Loucy (cell line): ENCODE data around the gene EPHB6.

Experiments
- H2AFZ ChIP-seq: fragments of 200-600 bp; sonication (generic); 2 replicates; pipeline ENCODE4 v1.6.0; 2016; ENCODE audit warnings: antibody characterized with exemption, mild to moderate bottlenecking, low read length, moderate library complexity
- H3F3A ChIP-seq: fragments of 200-600 bp; 2 replicates; pipeline ENCODE4 v1.6.0; 2016; ENCODE audit warnings: antibody characterized with exemption, low read depth, mild to moderate bottlenecking
- H3K27me3 ChIP-seq: fragments of 200-600 bp; sonication (generic); 2 replicates; pipeline ENCODE4 v1.6.1; 2014; ENCODE audit warnings: low read length, mild to moderate bottlenecking; ENCODE audit not compliant: insufficient read depth, poor library complexity, severe bottlenecking
- H3K36me3 ChIP-seq: fragments of 200-600 bp; sonication (generic); 2 replicates; pipeline ENCODE4 v1.6.1; 2016; ENCODE audit warnings: low read length; ENCODE audit not compliant: insufficient read depth
- H3K4me1 ChIP-seq: fragments of 200-600 bp; sonication (generic); 2 replicates; pipeline ENCODE4 v1.5.1; 2014; ENCODE audit warnings: low read length, mild to moderate bottlenecking; ENCODE audit not compliant: insufficient read depth, poor library complexity, severe bottlenecking
- H3K4me2 ChIP-seq: fragments of 200-600 bp; sonication (generic); 2 replicates; pipeline ENCODE4 v1.6.0; 2014; ENCODE audit warnings: antibody characterized with exemption, low read length, low read depth, mild to moderate bottlenecking; ENCODE audit not compliant: poor library complexity, severe bottlenecking
- H3K4me3 ChIP-seq: fragments of 200-600 bp; sonication (generic); 2 replicates; pipeline ENCODE4 v1.5.1; 2014; ENCODE audit warnings: low read length, mild to moderate bottlenecking, mixed read lengths; ENCODE audit not compliant: poor library complexity, severe bottlenecking
- H3K79me2 ChIP-seq: fragments of 200-600 bp; sonication (generic); 2 replicates; pipeline ENCODE4 v1.6.1; 2014; ENCODE audit warnings: low read length; ENCODE audit not compliant: insufficient read depth
- H3K9ac ChIP-seq: fragments of 200-600 bp; sonication (generic); 2 replicates; pipeline ENCODE4 v1.6.0; 2014; ENCODE audit warnings: mild to moderate bottlenecking, low read depth, low read length, moderate library complexity; ENCODE audit not compliant: poor library complexity, severe bottlenecking
- H3K9me2 ChIP-seq: fragments of 200-600 bp; sonication (generic); replicated peaks from 2 replicates; pipeline ENCODE4 v1.6.1; 2016; ENCODE audit warnings: low read depth, low read length, mixed read lengths
- H3K9me3 ChIP-seq: fragments of 200-600 bp; sonication (generic); 2 replicates; pipeline ENCODE4 v1.6.1; 2014; ENCODE audit warnings: mild to moderate bottlenecking, antibody characterized with exemption, low read length, low read depth; ENCODE audit not compliant: insufficient read depth
- H4K20me1 ChIP-seq: fragments of 200-600 bp; sonication (generic); 2 replicates; pipeline ENCODE4 v1.6.0; 2014; ENCODE audit warnings: antibody characterized with exemption, low read length, mild to moderate bottlenecking; ENCODE audit not compliant: insufficient read depth, poor library complexity, severe bottlenecking
- EZH2phosphoT487 ChIP-seq: fragments of 200-600 bp; IDR thresholded peaks from 2 replicates; pipeline ENCODE4 v1.6.1; 2018; ENCODE audit warnings: antibody characterized with exemption, mild to moderate bottlenecking, moderate library complexity, borderline replicate concordance
- TF ChIP-seq, protein P1 (sequence below): fragments of 200-600 bp; sonication (generic); conservative IDR thresholded peaks from 2 replicates; pipeline ENCODE4 v1.5.1; 2014; ENCODE audit warnings: mild to moderate bottlenecking, antibody characterized with exemption, low read length

The EPHB6 gene

DNA sequence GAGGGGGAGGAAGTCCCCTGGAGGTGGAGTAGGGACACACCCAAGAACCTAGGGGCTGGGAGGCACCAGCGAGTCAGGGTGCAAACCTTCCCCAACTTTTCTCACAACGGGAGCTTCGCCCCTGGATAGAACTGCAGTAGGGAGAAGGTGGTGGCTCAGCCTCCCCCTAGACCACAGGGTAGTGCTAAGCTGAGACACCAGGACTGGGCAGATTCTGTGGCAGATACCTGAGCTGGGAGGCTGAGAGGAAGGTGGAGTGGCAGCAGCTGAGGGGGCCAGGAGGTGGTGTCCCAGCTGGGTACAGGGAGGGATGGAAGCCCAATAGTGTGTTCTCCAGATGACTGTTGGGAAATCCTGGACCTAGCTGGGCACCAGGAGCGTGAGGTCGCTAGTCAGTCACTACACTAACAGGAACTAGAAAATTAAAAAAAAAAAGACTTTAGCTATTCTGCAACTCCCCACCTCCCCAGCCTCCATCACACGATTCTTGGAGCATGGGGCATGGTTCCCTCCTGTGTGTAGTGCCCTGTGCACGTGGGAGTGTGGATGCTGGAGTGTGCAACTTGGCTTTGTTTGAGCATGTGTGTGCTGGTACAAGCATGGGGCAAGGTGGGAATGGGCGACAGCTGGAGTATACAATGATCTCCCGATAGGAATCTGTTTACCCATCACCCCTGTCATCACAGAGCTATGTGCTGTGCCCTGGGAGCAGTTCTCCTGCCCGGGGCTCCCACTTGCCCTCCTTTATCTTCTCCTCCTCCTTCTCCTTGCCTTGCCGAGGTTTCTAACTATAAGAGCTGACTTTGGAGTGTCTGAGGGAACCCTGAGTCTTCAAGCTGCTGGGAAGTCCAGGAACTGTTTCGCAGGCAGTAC, 39.5 kb downstream of the EPHB6 start:
- H4K20me1 ChIP-seq = no peaks in the 10 kb centered on the region
- H3K9me3 ChIP-seq = no peaks in the 10 kb centered on the region
- H3K36me3 ChIP-seq = no peaks in the 10 kb centered on the region
- H3K4me3 ChIP-seq = no peak overlapping the region
- H3K27me3 ChIP-seq = no peaks in the 10 kb centered on the region
- H2AFZ ChIP-seq = no peak overlapping the region
- no peak for TF ChIP-seq EZH2phosphoT487
- TF ChIP-seq, protein P1, sequence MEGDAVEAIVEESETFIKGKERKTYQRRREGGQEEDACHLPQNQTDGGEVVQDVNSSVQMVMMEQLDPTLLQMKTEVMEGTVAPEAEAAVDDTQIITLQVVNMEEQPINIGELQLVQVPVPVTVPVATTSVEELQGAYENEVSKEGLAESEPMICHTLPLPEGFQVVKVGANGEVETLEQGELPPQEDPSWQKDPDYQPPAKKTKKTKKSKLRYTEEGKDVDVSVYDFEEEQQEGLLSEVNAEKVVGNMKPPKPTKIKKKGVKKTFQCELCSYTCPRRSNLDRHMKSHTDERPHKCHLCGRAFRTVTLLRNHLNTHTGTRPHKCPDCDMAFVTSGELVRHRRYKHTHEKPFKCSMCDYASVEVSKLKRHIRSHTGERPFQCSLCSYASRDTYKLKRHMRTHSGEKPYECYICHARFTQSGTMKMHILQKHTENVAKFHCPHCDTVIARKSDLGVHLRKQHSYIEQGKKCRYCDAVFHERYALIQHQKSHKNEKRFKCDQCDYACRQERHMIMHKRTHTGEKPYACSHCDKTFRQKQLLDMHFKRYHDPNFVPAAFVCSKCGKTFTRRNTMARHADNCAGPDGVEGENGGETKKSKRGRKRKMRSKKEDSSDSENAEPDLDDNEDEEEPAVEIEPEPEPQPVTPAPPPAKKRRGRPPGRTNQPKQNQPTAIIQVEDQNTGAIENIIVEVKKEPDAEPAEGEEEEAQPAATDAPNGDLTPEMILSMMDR = no peak
- H3K9ac ChIP-seq = no peak overlapping the region
- no peaks in the 10 kb centered on the region for H3K4me1 ChIP-seq
- no peaks in the 10 kb centered on the region for H3F3A ChIP-seq
- no peaks in the 10 kb centered on the region for H3K9me2 ChIP-seq
- no peaks in the 10 kb centered on the region for H3K79me2 ChIP-seq
- H3K4me2 ChIP-seq = no peak overlapping the region

DNA sequence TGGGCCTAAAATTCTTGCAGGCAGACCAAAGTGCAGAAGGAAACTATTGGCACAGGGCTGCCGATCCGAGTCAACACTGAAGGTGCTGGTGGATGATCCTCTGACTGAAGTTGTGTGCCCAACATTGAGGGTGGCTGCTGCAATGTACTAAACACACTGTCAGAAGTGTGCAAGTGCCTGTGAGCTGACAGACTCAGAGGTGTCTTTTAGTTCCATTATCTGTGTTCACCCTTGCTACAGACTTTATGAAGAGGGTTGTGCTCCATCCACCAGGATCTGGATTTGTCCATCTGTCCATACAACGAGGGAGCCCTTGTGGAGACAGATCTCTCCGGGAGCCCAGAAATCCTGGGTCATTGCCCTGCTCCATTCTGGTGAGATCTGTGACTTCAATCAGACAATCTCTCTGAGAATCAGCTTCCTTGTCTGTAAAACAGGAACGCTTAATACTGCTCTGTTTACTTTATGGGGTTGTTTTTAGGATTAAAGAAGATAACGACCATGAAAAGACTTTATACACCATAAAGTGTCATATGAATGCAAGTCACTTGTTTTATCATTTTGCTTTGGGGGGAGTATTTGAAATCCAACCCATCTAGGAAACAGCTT, 40.2 kb downstream of the EPHB6 start:
- H3K27me3 ChIP-seq = no peaks in the 10 kb centered on the region
- no peak for TF ChIP-seq EZH2phosphoT487
- TF ChIP-seq, protein P1 = no peak
- no peak overlapping the region for H2AFZ ChIP-seq
- H3K79me2 ChIP-seq = no peaks in the 10 kb centered on the region
- H3K36me3 ChIP-seq = no peaks in the 10 kb centered on the region
- no peaks in the 10 kb centered on the region for H3F3A ChIP-seq
- no peak overlapping the region for H3K4me2 ChIP-seq
- no peak overlapping the region for H3K9ac ChIP-seq
- H4K20me1 ChIP-seq = no peaks in the 10 kb centered on the region
- no peaks in the 10 kb centered on the region for H3K9me2 ChIP-seq
- no peak overlapping the region for H3K4me3 ChIP-seq
- no peaks in the 10 kb centered on the region for H3K4me1 ChIP-seq
- H3K9me3 ChIP-seq = no peaks in the 10 kb centered on the region

DNA sequence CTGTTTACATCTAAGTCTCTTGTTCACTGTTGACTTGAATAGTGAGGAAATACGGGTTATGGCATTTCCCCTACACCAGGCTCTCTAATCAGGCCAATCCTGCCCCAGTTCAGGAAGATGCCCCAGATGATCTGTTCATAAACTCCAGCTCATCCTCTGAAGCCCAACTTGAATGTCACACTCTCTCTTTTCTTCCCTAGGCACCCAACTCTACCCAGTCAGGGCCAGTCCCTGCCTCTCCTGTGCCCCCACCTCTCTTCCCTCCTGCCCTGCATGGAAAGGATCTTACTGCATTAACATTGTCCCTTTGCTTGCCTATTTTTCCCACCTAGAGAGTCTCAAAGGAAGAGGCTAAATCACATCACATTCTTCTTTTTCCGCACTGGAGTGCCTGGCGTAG, 41.3 kb downstream of the EPHB6 start:
- Histone ChIP-seq H3K9me3 (no peaks in the 10 kb centered on the region), H2AFZ (no peak overlapping the region), H3K27me3 (no peaks in the 10 kb centered on the region), H3K4me2 (no peak overlapping the region), H3K4me1 (no peaks in the 10 kb centered on the region), H3K36me3 (no peaks in the 10 kb centered on the region), H3K9me2 (no peaks in the 10 kb centered on the region), H3K4me3 (no peak overlapping the region), H3K9ac (no peak overlapping the region), H3F3A (no peaks in the 10 kb centered on the region), H4K20me1 (no peaks in the 10 kb centered on the region), H3K79me2 (no peaks in the 10 kb centered on the region)
- TF ChIP-seq EZH2phosphoT487 = no peak
- TF ChIP-seq, protein P1 = no peak
